CD4-positive, CD25-positive, alpha-beta regulatory T cell (primary cell): ENCODE data around the gene NCOA5. TPM values are rescaled to one million over a fixed set of nuclear protein-coding genes. Genes with fewer than 3 reads are reported as not detected.

Experiments used
- ATAC-seq, 2 donors: fragments of 150-1000 bp; cut with Tn5 transposase; one replicate each; pipeline ENCODE4 v1.10.0; 2021; ENCODE audit warnings: low read depth in 2 of 2, moderate number of reproducible peaks in 2 of 2, moderate library complexity in 1 of 2
- DNase-seq, 3 donors: peaks; one replicate each; pipeline versions ENCODE4 v3.0.0 to v3.0.0-alpha.2; 2012 to 2022; ENCODE audit warnings: mixed read lengths in 1 of 3
- H3K27ac ChIP-seq: one replicate; pipeline ENCODE4 v1.7.0; 2013; ENCODE audit warnings: mild to moderate bottlenecking, low read length; ENCODE audit not compliant: insufficient read depth, poor library complexity, severe bottlenecking
- H3K27me3 ChIP-seq: one replicate; pipeline ENCODE4 v1.7.0; 2013; ENCODE audit warnings: low read length; ENCODE audit not compliant: control insufficient read depth, insufficient read depth
- H3K36me3 ChIP-seq: one replicate; pipeline ENCODE4 v1.7.0; 2013; ENCODE audit warnings: mild to moderate bottlenecking, low read length, moderate library complexity; ENCODE audit not compliant: control insufficient read depth, insufficient read depth
- H3K4me1 ChIP-seq: 2 replicates; pipeline ENCODE4 v1.7.0; 2013; ENCODE audit warnings: mild to moderate bottlenecking, low read length; ENCODE audit not compliant: insufficient read depth, control insufficient read depth, poor library complexity, severe bottlenecking
- H3K4me3 ChIP-seq: one replicate; pipeline ENCODE4 v1.7.0; 2013; ENCODE audit warnings: low read depth, mild to moderate bottlenecking, low read length, moderate library complexity
- H3K9me3 ChIP-seq, 2 experiments: 1 replicate in 1 of 2; 2 replicates in 1 of 2; pipeline ENCODE4 v1.7.0; 2013; ENCODE audit warnings: low read length in 2 of 2, mild to moderate bottlenecking in 1 of 2, moderate library complexity in 1 of 2; ENCODE audit not compliant: control insufficient read depth in 2 of 2
- H3K27ac Mint-ChIP-seq, 3 donors: one replicate each; pipeline ENCODE4 v1.8.0; 2020 to 2022; ENCODE audit warnings: mild to moderate bottlenecking in 3 of 3, mixed read lengths in 3 of 3, moderate library complexity in 2 of 3
- H3K27me3 Mint-ChIP-seq: one replicate; pipeline ENCODE4 v1.8.0; 2022; ENCODE audit warnings: mild to moderate bottlenecking, mixed read lengths
- H3K36me3 Mint-ChIP-seq: one replicate; pipeline ENCODE4 v1.8.0; 2020; ENCODE audit warnings: mixed read lengths
- H3K4me1 Mint-ChIP-seq, 4 donors: one replicate each; pipeline ENCODE4 v1.8.0; 2020 to 2022; ENCODE audit warnings: mixed read lengths in 4 of 4, mild to moderate bottlenecking in 1 of 4
- H3K4me3 Mint-ChIP-seq, 4 donors: one replicate each; pipeline ENCODE4 v1.8.0; 2020 to 2022; ENCODE audit warnings: mild to moderate bottlenecking in 4 of 4, mixed read lengths in 4 of 4, moderate library complexity in 3 of 4
- H3K9me3 Mint-ChIP-seq, 7 donors: one replicate each; pipeline ENCODE4 v1.8.0; 2020 to 2022; ENCODE audit warnings: mixed read lengths in 7 of 7, mild to moderate bottlenecking in 3 of 7, moderate library complexity in 2 of 7
- polyA plus RNA-seq, 4 donors: library from polyadenylated mRNA; unstranded; fragments of 300-500 nt; fragmentation: Illumina TruSeq; gene quantifications; one replicate each; pipeline ENCODE4 v1.2.3, GENCODE V29; 2021
- total RNA-seq: library from RNA; stranded (reverse); gene quantifications from one replicate; pipeline ENCODE4 v1.2.3, GENCODE V29; 2022

The NCOA5 gene
- total and polyA plus RNA-seq, 5 donors from 2014 or later, result 20.1 to 38.5 (median 31.2) TPM

- Histone ChIP-seq H3K27me3 (peaks cover under 1% of the 10 kb centered on the region), H3K27ac (peak overlapping the region; percentile 43), H3K36me3 (no peaks in the 10 kb centered on the region), H3K4me1 (peaks cover 16% of the 10 kb centered on the region), H3K9me3 (no peaks in the 10 kb centered on the region), H3K4me3 (peak overlapping the region; percentile 62)
- H3K27me3 Mint-ChIP-seq, result peaks cover 22% of the 10 kb centered on the region
- H3K4me1 Mint-ChIP-seq, result peaks cover 0 to 31% (median 12%) of the 10 kb centered on the region in 4 donors
- no peak for ATAC-seq
- H3K27ac Mint-ChIP-seq, result peak overlapping the region; percentile 5 to 85 (median 42)
- DNase-seq, result peak in 2 of 3 donors; percentile 6 to 16
- peak overlapping the region; percentile 85 to 98 (median 94) for H3K4me3 Mint-ChIP-seq
- H3K36me3 Mint-ChIP-seq, result peaks cover 5% of the 10 kb centered on the region
- H3K9me3 Mint-ChIP-seq, result peaks cover 0 to 3% (median 0%) of the 10 kb centered on the region in 7 donors
Observed at GRCh38 chr20:46118481-46119020, 28.8 kb upstream of the NCOA5 start.

DNA sequence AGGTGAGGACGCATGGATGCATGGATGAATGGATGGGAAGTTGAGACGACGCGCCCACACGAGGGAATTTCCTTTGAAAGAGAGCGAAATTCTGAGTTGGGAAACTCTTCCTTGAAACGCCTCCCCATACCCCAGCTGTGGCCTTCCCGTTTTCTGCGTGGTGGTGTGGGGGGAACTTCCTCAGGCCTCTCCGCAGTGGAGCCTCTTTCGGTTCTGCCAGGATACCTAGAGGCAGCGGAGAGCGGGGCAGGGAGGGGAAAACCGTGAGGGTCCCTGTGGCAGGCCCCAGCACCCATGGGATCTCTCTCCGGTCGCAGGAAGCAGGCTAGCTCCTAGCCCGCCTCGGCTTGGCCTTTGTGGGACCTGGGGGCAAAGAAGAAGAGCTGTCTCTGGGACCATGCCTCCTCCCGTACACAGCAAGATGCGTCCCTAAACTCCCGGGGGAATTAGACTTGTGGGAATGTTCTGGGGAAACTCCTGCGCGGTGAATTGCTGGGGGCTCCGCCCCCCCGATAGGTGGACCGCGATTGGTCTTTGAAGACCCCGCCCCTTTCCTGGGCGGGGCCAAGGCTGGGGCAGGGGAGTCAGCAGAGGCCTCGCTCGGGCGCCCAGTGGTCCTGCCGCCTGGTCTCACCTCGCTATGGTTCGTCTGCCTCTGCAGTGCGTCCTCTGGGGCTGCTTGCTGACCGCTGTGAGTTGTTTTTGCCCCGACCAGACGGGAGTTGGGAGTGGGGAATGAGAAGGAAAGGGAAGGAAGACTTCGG lies 28.1 kb upstream of the NCOA5 start, which contains the start of gene CD40:
Gene CD40, plus strand, starts transcription at position 611 of the 764 bp plus-strand sequence. Its CDS starts 30 bp downstream, at position 641.
- H3K27ac Mint-ChIP-seq, result peak within 1 kb of the TSS; percentile 58 to 93 (median 85)
- Histone ChIP-seq H3K4me3 (peak within 1 kb of the TSS; percentile 62), H3K4me1 (peaks cover 16% of the 10 kb centered on the region), H3K27ac (peak within 1 kb of the TSS; percentile 43), H3K27me3 (peaks cover 3% of the 10 kb centered on the region), H3K9me3 (no peaks in the 10 kb centered on the region), H3K36me3 (no peaks in the 10 kb centered on the region)
- peak within 1 kb of the TSS; percentile 85 to 98 (median 94) for H3K4me3 Mint-ChIP-seq
- peaks cover 23% of the 10 kb centered on the region for H3K27me3 Mint-ChIP-seq
- DNase-seq (peak; percentile 64 to 75 (median 65)), ATAC-seq (peak; percentile 78)
- H3K4me1 Mint-ChIP-seq, result peaks cover 0 to 28% (median 12%) of the 10 kb centered on the region in 4 donors
- peaks cover 0 to 3% (median 0%) of the 10 kb centered on the region in 7 donors for H3K9me3 Mint-ChIP-seq
- H3K36me3 Mint-ChIP-seq, result no peaks in the 10 kb centered on the region

DNA sequence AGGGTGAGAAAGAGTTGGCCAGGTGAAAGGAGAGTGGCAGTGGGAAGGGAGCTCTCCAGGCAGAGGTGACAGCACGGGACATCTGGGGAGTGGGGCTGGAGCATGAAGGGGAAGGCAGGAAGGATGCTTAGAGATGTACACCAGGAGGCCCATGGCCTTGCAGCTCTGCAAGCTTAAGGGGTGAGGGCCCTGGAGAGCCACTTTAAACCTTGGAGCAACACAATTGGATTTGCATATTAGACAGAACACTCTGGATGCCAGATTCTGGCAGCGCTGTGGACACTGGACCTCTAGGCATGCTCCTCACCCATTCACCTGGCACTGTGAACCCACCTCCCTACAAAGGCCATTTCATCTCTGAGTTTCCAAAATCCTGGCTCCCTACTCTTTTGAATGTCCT lies 24.7 kb upstream of the NCOA5 start:
- H3K9me3 ChIP-seq, result no peaks in the 10 kb centered on the region
- H3K4me1 ChIP-seq, result peaks cover 16% of the 10 kb centered on the region
- H3K27ac ChIP-seq, result no peak overlapping the region
- H3K36me3 ChIP-seq, result no peaks in the 10 kb centered on the region
- ATAC-seq, result no peak
- Mint-ChIP-seq H3K27me3 (peaks cover 41% of the 10 kb centered on the region), H3K4me1 (peaks cover 0 to 21% (median 9%) of the 10 kb centered on the region in 4 donors), H3K4me3 (no peak overlapping the region), H3K27ac (no peak overlapping the region), H3K36me3 (no peaks in the 10 kb centered on the region), H3K9me3 (peaks cover 0 to 3% (median 0%) of the 10 kb centered on the region in 7 donors)
- peaks cover 12% of the 10 kb centered on the region for H3K27me3 ChIP-seq
- DNase-seq, result no peak
- H3K4me3 ChIP-seq, result no peak overlapping the region

DNA sequence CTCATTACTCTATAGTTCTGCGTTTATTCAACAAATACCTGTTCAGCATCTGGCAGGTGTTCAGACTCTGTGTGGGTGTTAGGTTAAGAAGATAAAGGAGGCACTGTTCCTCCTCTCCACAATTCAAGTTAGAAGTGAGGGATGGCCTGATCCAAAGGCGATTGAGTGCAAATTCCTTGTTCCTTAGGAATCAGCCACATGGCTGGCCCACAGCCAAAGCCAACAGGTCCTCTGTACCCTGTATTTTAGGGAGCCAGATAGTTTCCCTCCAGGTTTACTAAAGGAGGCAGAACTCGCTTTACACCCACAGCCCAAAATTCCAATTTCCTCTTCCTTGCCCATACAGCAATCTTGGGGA lies 23.3 kb upstream of the NCOA5 start:
- Histone ChIP-seq H3K4me1 (peaks cover 8% of the 10 kb centered on the region), H3K27me3 (peaks cover 20% of the 10 kb centered on the region), H3K36me3 (no peaks in the 10 kb centered on the region), H3K9me3 (no peaks in the 10 kb centered on the region), H3K27ac (no peak overlapping the region), H3K4me3 (no peak overlapping the region)
- no peak for ATAC-seq
- Mint-ChIP-seq H3K4me1 (peaks cover 0 to 8% (median 4%) of the 10 kb centered on the region in 4 donors), H3K9me3 (peaks cover 0 to 3% (median 0%) of the 10 kb centered on the region in 7 donors), H3K27me3 (peaks cover 50% of the 10 kb centered on the region), H3K27ac (no peak overlapping the region), H3K4me3 (no peak overlapping the region), H3K36me3 (no peaks in the 10 kb centered on the region)
- DNase-seq, result no peak

DNA sequence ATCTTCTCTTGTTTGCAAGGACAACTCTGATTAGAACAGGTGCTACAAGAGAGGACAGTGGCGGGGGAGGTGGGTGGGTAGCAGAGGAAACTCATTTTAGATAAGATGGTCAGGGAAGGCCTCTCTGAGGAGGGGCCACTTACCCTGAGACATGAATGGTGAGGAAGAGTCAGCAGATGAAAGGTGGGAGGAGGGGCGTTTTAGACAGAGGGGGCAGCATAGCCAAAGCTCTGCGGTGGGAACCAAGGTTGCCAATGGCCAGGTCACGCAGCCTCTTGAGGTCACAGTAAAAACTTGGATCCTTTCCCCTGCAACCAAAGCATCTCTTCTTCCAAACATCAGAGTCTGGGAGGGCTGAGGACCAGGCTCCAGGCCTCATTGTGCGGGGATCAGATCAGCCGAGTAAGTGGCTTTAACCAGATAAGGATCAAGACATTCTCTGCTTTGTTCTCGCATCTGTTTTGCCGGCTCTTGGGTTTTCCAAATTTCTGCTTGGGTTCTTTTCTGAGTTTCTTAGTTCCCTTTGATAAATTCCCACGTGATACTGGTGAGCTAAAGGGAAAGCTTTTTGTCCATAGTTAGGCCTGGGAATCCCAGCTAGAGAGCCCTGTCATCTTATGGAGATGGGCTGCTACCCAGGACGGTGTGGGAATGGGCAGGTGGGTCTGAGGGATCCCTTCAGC lies 22.8 kb upstream of the NCOA5 start:
- Histone ChIP-seq H3K36me3 (no peaks in the 10 kb centered on the region), H3K27ac (no peak overlapping the region), H3K27me3 (peaks cover 23% of the 10 kb centered on the region), H3K9me3 (no peaks in the 10 kb centered on the region), H3K4me3 (no peak overlapping the region), H3K4me1 (peaks cover 3% of the 10 kb centered on the region)
- no peak overlapping the region for H3K4me3 Mint-ChIP-seq
- H3K9me3 Mint-ChIP-seq, result peaks cover 0 to 3% (median 0%) of the 10 kb centered on the region in 7 donors
- peaks cover 50% of the 10 kb centered on the region for H3K27me3 Mint-ChIP-seq
- no peak for DNase-seq
- H3K27ac Mint-ChIP-seq, result no peak overlapping the region
- no peaks in the 10 kb centered on the region for H3K36me3 Mint-ChIP-seq
- no peak for ATAC-seq
- H3K4me1 Mint-ChIP-seq, result peaks cover 0 to 3% (median 1%) of the 10 kb centered on the region in 4 donors

DNA sequence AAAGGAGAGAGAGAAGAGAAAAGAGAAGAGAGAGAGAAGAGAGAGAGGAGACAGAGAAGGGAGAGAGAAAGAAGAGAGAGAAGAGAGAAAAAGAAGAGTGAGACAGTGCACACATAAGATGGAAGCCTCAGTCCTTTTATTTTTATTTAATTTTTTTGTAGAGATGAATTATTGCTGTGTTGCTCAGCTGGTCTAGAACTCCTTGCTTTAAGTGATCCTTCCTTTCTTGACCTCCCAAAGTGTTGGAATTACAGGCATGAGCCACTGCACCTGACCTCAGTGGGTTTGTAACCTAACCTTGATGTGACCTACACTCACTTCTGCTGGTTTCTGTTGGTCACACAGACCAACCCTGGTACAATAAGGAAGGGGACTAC lies 22.1 kb upstream of the NCOA5 start:
- no peaks in the 10 kb centered on the region for H3K4me1 ChIP-seq
- H3K4me3 ChIP-seq, result no peak overlapping the region
- no peaks in the 10 kb centered on the region for H3K9me3 ChIP-seq
- H3K27ac ChIP-seq, result no peak overlapping the region
- H3K4me1 Mint-ChIP-seq, result no peaks in the 10 kb centered on the region
- DNase-seq, result no peak
- no peak overlapping the region for H3K27ac Mint-ChIP-seq
- peaks cover 28% of the 10 kb centered on the region for H3K27me3 ChIP-seq
- H3K36me3 ChIP-seq, result no peaks in the 10 kb centered on the region
- H3K9me3 Mint-ChIP-seq, result peaks cover 0 to 3% (median 0%) of the 10 kb centered on the region in 7 donors
- H3K4me3 Mint-ChIP-seq, result no peak overlapping the region
- H3K36me3 Mint-ChIP-seq, result no peaks in the 10 kb centered on the region
- H3K27me3 Mint-ChIP-seq, result peaks cover 57% of the 10 kb centered on the region
- ATAC-seq, result no peak

DNA sequence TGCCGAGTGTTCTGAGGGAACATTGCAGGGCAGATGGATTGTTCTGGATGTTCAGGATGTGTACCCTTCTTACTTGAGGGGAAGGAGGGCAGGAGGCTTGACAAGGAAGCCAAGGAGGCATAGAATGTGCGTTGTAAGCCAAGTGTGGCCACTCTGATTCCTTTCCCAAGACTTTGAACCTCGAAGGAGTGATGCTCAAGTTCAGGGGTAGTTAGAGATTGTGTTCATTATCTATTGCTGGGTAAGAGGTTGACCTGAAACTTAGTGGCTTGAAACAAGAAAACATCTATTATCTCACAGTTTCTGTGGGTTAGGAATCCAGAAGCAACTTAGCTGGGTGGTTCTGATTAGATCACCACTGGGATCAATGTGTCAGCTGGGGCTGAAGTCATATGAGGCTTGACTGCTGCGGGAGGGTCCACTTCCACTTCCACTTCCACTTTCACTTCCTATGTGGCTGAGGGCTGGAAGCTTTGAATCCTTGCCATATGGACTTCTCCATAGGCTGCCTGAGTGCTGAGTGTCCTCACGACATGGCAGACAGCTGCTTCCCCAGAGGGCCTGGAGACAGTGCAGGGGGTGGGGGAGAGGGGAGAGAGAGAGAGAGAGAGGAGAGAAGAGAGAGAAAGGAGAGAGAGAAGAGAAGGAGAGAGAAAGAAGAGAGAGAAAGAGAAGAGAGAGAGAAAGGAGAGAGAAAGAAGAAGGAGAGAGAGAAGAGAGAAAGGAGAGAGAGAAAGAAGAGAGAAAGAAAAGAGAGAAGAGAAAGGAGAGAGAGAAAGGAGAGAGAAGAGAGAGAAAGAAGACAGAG lies 21.5 kb upstream of the NCOA5 start:
- H3K27me3 Mint-ChIP-seq, result peaks cover 63% of the 10 kb centered on the region
- Histone ChIP-seq H3K4me1 (no peaks in the 10 kb centered on the region), H3K9me3 (no peaks in the 10 kb centered on the region), H3K4me3 (no peak overlapping the region), H3K27ac (no peak overlapping the region), H3K27me3 (peaks cover 31% of the 10 kb centered on the region), H3K36me3 (no peaks in the 10 kb centered on the region)
- DNase-seq (no peak), ATAC-seq (peak; percentile 34 to 54)
- H3K9me3 Mint-ChIP-seq, result peaks cover 0 to 3% (median 0%) of the 10 kb centered on the region in 7 donors
- no peaks in the 10 kb centered on the region for H3K4me1 Mint-ChIP-seq
- H3K36me3 Mint-ChIP-seq, result no peaks in the 10 kb centered on the region
- peak overlapping the region in 1 of 3 donors; percentile 39 for H3K27ac Mint-ChIP-seq
- H3K4me3 Mint-ChIP-seq, result no peak overlapping the region
